ENCODE results near the gene ZKSCAN5. TPM values are rescaled to one million over a fixed set of nuclear protein-coding genes. Genes with fewer than 3 reads are reported as not detected.

ZKSCAN5 gene
- total RNA-seq, 1 donor from 2014 or later = 12.1 TPM

- Mint-ChIP-seq H3K27me3 (ENCODE audit: unreplicated experiment) (peaks cover 6% of the 10 kb centered on the region), H3K4me1 (ENCODE audit: unreplicated experiment) (peaks cover 27% of the 10 kb centered on the region), H3K4me3 (ENCODE audit: unreplicated experiment) (no peak overlapping the region), H3K9me3 (ENCODE audit: unreplicated experiment) (no peaks in the 10 kb centered on the region), H3K36me3 (ENCODE audit: unreplicated experiment) (peaks cover 5% of the 10 kb centered on the region), H3K27ac (ENCODE audit: unreplicated experiment) (no peak overlapping the region)
- DNase-seq (ENCODE audit: extremely low spot score, unreplicated experiment) = no peak
- TF ChIP-seq CTCF (IDR thresholded peaks at IDR 0.05) = no peak
These were observed 36.0 kb upstream of the ZKSCAN5 start for GRCh38 chr7:99468336-99468918.

DNA sequence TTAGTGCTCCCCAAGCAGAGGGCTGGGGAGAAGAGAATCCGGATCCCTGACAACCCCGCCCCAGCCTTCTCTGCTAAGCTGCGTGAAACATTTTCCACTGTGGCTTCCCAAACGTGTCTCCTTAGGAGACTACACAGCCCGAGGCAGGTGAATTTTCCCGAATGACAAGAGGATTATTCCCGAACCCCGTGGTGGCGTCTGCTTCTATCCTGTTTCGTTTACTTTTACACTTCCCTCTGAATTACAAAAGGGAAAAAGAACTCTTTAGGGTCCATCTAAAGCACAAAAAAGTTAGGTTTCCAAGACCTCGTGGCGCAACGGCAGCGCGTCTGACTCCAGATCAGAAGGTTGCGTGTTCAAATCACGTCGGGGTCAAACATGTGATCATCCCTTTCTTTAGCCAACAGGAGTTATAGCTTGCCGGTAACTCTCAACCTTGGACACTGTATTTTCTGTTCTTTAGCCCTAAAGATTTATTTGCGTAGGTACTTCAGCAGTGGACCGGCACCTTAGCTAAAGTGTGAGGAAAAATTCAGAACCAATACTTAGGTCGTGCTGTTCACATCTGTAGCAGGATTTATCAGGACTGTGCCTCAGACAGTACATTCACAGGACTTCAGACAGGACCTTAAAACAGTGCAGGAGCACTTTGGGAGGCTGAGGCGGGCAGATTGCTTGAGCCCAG, 34.9 kb upstream of the ZKSCAN5 start:
- no peak for TF ChIP-seq CTCF (IDR thresholded peaks at IDR 0.05)
- H3K27ac Mint-ChIP-seq (ENCODE audit: unreplicated experiment) = peak overlapping the region; percentile 31
- no peaks in the 10 kb centered on the region for H3K36me3 Mint-ChIP-seq (ENCODE audit: unreplicated experiment)
- peaks cover 28% of the 10 kb centered on the region for H3K4me1 Mint-ChIP-seq (ENCODE audit: unreplicated experiment)
- peaks cover 6% of the 10 kb centered on the region for H3K27me3 Mint-ChIP-seq (ENCODE audit: unreplicated experiment)
- H3K9me3 Mint-ChIP-seq (ENCODE audit: unreplicated experiment) = no peaks in the 10 kb centered on the region
- no peak overlapping the region for H3K4me3 Mint-ChIP-seq (ENCODE audit: unreplicated experiment)
- no peak for DNase-seq (ENCODE audit: extremely low spot score, unreplicated experiment)

- H3K36me3 Mint-ChIP-seq (ENCODE audit: unreplicated experiment) = peaks cover 4% of the 10 kb centered on the region
- no peaks in the 10 kb centered on the region for H3K9me3 Mint-ChIP-seq (ENCODE audit: unreplicated experiment)
- TF ChIP-seq CTCF (IDR thresholded peaks at IDR 0.05) = no peak
- H3K4me3 Mint-ChIP-seq (ENCODE audit: unreplicated experiment) = peak within 1 kb of the TSS; percentile 95
- H3K4me1 Mint-ChIP-seq (ENCODE audit: unreplicated experiment) = peaks cover 14% of the 10 kb centered on the region
- H3K27me3 Mint-ChIP-seq (ENCODE audit: unreplicated experiment) = peaks cover 6% of the 10 kb centered on the region
- DNase-seq (ENCODE audit: extremely low spot score, unreplicated experiment) = peak; percentile 99
- peak within 1 kb of the TSS; percentile 95 for H3K27ac Mint-ChIP-seq (ENCODE audit: unreplicated experiment)
These were observed 31.7 kb upstream of the ZKSCAN5 start, which contains the start of gene ZNF789 for GRCh38 chr7:99472561-99473314. ZNF789 (plus strand) TSS chr7:99472890; CDS start chr7:99476457, 3,567 bp downstream.

DNA sequence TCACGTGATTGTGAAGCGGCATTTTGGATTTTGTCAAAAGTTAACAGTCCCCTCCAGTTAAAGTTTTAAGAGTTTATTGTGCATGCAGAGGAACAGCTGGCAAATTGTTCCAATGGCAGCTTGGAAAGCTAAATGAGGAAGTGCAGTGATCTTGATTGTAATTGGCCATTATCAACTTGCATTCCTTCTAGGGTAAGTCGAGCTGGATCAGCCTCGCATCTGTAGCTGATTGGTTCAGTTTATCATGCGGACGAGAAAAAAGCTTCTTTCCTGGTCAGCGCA, 31.2 kb upstream of the ZKSCAN5 start:
- no peak for DNase-seq (ENCODE audit: extremely low spot score, unreplicated experiment)
- Mint-ChIP-seq H3K4me1 (ENCODE audit: unreplicated experiment) (peaks cover 17% of the 10 kb centered on the region), H3K27ac (ENCODE audit: unreplicated experiment) (peak overlapping the region; percentile 95), H3K9me3 (ENCODE audit: unreplicated experiment) (no peaks in the 10 kb centered on the region), H3K27me3 (ENCODE audit: unreplicated experiment) (peaks cover 6% of the 10 kb centered on the region), H3K4me3 (ENCODE audit: unreplicated experiment) (peak overlapping the region; percentile 95), H3K36me3 (ENCODE audit: unreplicated experiment) (peaks cover 4% of the 10 kb centered on the region)
- TF ChIP-seq CTCF (IDR thresholded peaks at IDR 0.05) = no peak

GRCh38 chr7:99476107-99476506, 28.4 kb upstream of the ZKSCAN5 start:
- H3K4me3 Mint-ChIP-seq (ENCODE audit: unreplicated experiment) = no peak overlapping the region
- peaks cover 7% of the 10 kb centered on the region for H3K36me3 Mint-ChIP-seq (ENCODE audit: unreplicated experiment)
- TF ChIP-seq CTCF (IDR thresholded peaks at IDR 0.05) = no peak
- peaks cover 1% of the 10 kb centered on the region for H3K27me3 Mint-ChIP-seq (ENCODE audit: unreplicated experiment)
- peaks cover 26% of the 10 kb centered on the region for H3K4me1 Mint-ChIP-seq (ENCODE audit: unreplicated experiment)
- H3K27ac Mint-ChIP-seq (ENCODE audit: unreplicated experiment) = no peak overlapping the region
- no peaks in the 10 kb centered on the region for H3K9me3 Mint-ChIP-seq (ENCODE audit: unreplicated experiment)
- DNase-seq (ENCODE audit: extremely low spot score, unreplicated experiment) = no peak

Data from osteocyte (in vitro differentiated cells).